SKM-1 (cell line): ENCODE results near the gene MRO.
"Not testable (repeated sequence)": the region's sequence is repeated elsewhere in the genome, so short reads cannot be mapped to it uniquely, and the experiment has no call there.

ENCODE experiments used
- DNase-seq: peaks from one replicate; lab custom pipeline; 2025; ENCODE audit not compliant: unreplicated experiment; lab: John Stamatoyannopoulos, UW

Gene MRO

GRCh38 chr18:50819728-50820378, at the start of gene MRO:
Gene MRO, minus strand, starts transcription at chr18:50820016. Its CDS starts 10,616 bp downstream, at chr18:50809400.
- peak; percentile 27 for DNase-seq

- DNase-seq = no peak
Observed at GRCh38 chr18:50869150-50869549, 49.3 kb upstream of the MRO start.

- no peak for DNase-seq
Observed at GRCh38 chr18:50866765-50867164, 46.9 kb upstream of the MRO start.

DNA sequence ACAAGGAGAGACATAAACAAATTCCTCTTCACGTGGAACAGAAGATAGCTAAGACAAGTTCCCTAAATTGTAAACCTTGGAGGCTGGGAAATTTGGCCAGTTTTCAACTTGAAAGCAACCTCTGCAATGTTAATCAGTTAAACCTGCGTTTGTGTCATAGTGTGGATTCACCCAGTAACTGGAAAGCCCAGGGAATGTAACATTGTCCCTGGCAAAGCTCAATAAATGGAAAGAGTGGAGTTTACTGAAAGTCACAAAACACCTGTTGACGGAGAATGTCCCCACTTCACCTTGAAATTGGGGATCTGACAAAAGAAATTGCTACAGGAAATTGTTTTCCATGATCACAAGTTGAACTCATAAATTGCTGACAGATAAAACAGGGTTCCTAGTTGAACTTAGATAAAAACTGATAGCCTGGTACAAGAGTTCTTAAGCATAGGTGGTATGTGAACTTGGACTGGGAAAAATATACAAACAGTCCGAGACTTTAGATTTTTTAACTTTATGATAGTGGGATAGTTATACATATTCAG, 44.1 kb upstream of the MRO start:
- DNase-seq = no peak

DNA sequence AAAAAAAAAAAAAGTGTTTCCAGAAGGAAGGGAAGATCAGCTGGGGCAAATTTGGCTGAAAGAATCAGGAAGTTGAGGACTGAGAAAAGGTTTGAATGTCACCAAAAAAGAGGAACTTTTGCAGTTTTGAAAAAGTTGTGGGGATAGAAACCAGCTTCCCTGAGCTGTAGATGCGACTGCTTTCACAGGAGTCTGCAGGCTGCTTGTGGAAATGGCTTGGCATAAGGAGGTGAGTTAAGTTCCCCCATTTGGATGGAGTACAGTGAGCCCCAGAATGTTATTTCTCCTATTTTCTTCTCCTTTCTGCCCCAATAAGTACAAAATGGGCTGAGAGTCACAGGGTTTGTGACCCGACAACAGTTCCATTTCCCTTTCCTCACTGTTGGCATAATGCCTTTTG, 42.6 kb upstream of the MRO start:
- peak; percentile 89 for DNase-seq

- no peak for DNase-seq
Observed at GRCh38 chr18:50861617-50862016, 41.8 kb upstream of the MRO start.

DNA sequence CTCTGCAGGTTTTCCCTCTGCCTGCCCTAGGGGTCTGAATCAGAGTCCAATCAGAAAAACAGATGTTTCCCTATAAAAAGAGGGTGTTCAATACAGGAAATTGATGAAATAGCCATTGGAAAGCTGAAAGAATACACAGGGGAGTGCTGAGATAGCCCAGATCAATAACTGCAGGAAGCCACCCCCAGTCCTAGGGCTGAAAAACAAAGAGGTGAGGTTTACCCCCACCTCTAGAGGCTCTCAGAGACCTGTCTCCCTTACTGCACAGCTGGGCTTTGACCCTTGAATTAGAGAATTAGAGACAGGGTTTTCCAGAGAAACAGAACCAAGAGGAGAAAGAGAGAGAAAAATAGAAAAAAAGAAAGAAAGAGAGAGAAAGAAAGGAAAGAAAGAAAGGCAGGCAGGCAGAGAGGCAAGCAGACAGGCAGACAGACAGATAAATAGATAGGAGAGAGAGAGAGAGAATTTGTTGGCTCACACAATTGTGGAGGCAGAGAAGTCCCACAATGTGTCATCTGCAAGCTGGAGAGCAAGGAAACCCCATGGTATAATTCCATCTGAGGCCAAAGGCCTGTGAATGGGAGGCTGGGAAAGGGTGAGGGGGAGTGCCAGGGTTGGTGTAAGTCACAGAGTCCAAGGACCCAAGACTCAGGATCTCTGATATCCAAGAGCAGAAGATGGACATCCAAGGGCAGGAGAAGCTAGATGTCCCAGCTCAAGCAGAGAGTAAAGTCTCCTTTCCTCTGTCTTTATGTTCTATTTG, 40.2 kb upstream of the MRO start:
- DNase-seq = no peak

DNA sequence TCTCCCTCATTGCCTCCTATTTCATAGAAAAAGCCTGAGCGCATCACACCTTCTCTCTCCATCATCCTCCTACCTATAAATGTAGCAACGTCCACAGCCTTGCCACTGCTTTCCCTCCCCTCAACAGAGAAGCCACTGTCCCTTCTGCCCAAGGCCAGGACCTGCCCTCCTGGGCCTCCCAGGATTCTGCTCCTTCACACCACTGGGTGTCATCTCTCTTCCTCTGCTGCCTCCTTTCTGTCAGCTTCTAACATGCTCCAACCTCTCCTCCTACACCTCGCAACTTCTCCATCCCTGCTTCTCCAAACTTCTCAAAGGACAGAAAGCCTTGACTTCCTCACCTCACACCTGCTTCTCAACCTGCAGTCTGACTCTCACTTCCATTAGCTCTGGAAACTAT, 37.9 kb upstream of the MRO start:
- no peak for DNase-seq

- not testable (repeated sequence) for DNase-seq
Observed at GRCh38 chr18:50857166-50857565, 37.4 kb upstream of the MRO start.

GRCh38 chr18:50855976-50856757, 36.4 kb upstream of the MRO start:
- DNase-seq = no peak

GRCh38 chr18:50853863-50854271, 34.1 kb upstream of the MRO start:
- DNase-seq = peak; percentile 39

GRCh38 chr18:50850307-50851065, 30.7 kb upstream of the MRO start:
- no peak for DNase-seq

DNA sequence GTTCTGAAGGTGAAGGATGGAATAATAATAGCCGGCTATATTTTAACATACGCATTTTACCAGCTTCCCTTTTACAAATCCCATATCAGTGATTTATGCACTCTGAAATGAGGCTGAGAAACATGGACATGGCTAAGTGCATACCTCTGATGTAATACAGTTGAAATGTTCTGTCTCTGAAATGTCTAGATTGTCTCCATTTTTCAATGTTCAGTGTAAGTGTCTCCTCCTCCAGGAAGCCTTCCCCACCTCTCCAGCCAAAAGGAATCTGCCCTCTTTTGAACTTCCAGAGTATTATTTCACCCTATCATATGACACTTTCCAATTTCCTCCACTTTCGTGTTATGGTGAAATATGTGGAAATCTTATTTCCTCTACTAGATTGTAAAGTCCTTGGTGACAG, 29.6 kb upstream of the MRO start:
- no peak for DNase-seq

DNA sequence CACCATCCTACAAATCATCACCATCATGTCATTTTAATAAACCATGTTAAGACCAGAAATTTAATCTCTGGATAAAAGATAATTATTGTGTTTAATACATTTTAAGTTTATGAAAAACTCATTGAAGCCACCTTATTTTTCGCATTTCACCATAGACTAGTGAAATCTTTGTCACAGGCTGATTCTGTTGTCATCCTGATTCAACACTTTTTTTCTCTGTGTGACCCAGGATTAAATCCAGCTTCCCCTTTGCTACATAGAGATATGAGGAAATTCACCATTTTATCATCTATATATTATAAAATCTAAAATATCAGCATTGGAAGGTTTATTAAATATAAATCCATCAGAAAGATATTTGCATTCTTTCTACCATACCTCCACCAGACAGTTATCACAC, 29.2 kb upstream of the MRO start:
- DNase-seq = no peak

- DNase-seq = no peak
Observed at GRCh38 chr18:50848061-50848551, 28.3 kb upstream of the MRO start.

DNA sequence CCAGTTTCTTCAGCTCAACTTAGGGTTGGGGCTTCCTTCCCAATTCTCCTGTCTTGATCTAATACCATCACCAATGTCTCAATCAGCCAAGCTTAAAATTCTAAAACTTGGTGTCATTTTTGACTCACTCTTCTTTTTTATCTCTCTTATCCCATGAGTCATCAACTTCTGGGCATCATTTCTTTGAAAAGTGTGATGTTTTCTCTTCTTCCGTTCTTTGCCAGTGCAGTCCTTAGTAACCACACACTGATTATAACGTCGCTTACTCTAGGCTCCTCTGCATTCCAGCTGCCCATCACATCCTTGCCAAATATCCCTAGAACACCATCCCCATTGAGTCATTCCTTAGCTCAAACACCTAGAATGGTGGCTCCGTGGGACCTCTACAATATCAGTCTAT, 27.4 kb upstream of the MRO start:
- no peak for DNase-seq

DNA sequence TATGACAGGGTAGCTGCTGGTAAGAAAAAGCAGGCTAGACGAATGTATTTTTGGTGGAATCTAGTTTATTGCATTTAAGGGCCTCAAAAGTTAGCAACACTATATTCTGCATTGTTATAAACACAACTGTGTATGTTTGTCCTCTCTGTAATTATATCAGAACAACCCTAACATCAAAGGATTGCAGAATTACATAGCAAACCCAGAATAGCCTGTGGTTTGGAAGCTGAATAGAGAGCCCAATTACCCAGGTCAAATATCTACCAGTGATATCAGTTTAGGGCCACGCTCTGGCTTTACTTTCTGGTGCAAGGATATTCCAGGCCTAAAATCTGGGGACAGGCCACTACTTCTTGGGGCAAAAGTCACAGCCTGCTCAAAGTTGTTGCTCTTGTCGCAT, 25.1 kb upstream of the MRO start:
- no peak for DNase-seq

DNA sequence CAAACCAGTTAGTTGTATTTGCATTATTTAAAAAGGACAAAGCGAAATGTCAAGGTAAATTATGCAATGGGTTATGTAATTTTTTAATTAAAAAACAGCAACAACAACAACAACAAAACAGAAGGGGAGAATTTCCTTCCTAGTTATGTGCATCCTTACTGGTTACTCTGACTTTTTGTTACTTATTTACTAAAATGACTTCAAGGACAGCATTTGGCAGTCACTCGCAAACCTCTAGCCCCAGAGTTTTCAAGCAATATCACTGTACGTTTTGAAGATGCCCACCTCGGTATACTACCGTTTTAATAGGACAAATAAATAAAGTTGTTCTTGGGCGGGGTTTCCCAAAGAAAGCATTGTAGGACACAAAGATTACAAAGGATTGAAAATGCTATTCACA, 24.7 kb upstream of the MRO start:
- DNase-seq = no peak

- DNase-seq = no peak
Observed at GRCh38 chr18:50842846-50843245, 23.0 kb upstream of the MRO start.

DNA sequence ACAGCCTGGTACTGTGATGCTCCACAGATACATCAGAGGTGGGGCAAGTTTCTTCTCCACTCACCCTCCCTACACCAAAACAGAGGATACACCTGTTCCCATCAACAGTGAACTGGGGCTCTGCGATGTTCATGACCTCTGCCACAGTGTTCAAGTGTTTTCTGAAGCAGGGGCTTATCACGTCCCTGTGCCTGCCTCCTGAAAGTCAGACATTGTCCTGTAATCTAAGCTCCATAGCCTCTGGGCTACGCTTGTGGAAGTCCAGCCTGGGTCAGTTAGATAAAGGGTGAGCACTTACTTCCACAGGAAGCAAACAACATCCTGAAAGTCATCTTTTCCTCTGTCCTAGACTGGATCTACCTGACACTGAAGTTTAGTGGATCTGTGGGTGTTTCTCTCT, 20.2 kb upstream of the MRO start:
- no peak for DNase-seq

GRCh38 chr18:50839341-50839740, 19.5 kb upstream of the MRO start:
- DNase-seq = no peak
